ENCODE results near the gene POLR2L. TPM values are rescaled to one million over a fixed set of nuclear protein-coding genes. Genes with fewer than 3 reads are reported as not detected.

POLR2L gene
- total and polyA plus RNA-seq, 2 of the 13 experiments (the other 11 are each of a cell fraction or from before 2014, with no cell fraction given) = 104 to 114 TPM

GRCh38 chr11:849951-850774 lies 7.8 kb upstream of the POLR2L start (continued):
- TF ChIP-seq ZNF275 (CRISPR knock-in tag; IDR thresholded peaks at IDR 0.05; ENCODE audit: borderline replicate concordance) (no peak), YY1 (IDR thresholded peaks at IDR 0.05; ENCODE audit: insufficient read depth, insufficient replicate concordance, low read depth, low read length) (no peak), TRIM24 (CRISPR knock-in tag; IDR thresholded peaks at IDR 0.05) (no peak)

GRCh38 chr11:849104-849824 lies 6.9 kb upstream of the POLR2L start:
- in situ Hi-C loops (cut with HindIII; ENCODE audit: extremely low pct_ligation_motif_present, low pct_unique_long_range_greater_than_20kb) (no loop called here), intact Hi-C loops (cut with micrococcal nuclease; ENCODE audit: unreplicated experiment) (no loop called here)
- Histone ChIP-seq H2AFZ (ENCODE audit: low read length) (no peak overlapping the region), H3K4me1 (ENCODE audit: insufficient read depth, low read length) (peaks cover 19% of the 10 kb centered on the region), H4K20me1 (ENCODE audit: insufficient read depth, low read length) (0 out of 2 replicates have a peak, but pooled peaks cover 4% of the 10 kb centered on the region), H3K79me2 (ENCODE audit: insufficient read depth, low read length) (no peaks in the 10 kb centered on the region), H3K27me3 (ENCODE audit: control insufficient read depth in 1 of 2, insufficient read depth in 2 of 2, low read length in 2 of 2) (no peaks in the 10 kb centered on the region), H3K4me2 (ENCODE audit: low read depth, low read length) (no peak overlapping the region), H3K9ac (ENCODE audit: insufficient read depth, low read depth, low read length) (no peak overlapping the region), H3K27ac (ENCODE audit: extremely low read length, insufficient read depth, low read length) (no peak overlapping the region), H3K36me3 (replicated peaks in 1 of 2; ENCODE audit: control insufficient read depth in 1 of 2, insufficient read depth in 2 of 2, low read length in 2 of 2) (no peaks in the 10 kb centered on the region; a peak in 2 of 5 replicates), H3K4me3 (replicated peaks in 1 of 3; ENCODE audit: insufficient read depth in 1 of 3, low read depth in 2 of 3, low read length in 3 of 3) (no peak overlapping the region), H3K9me3 (ENCODE audit: low read length) (no peaks in the 10 kb centered on the region)
- ChIA-PET POLR2A (no interaction called here), CTCF (ENCODE audit: low intra/inter-chr PET ratio, low total read pairs) (interaction anchor here (2.1 kb wide), 1 partner anchor 202 kb away, joined by 8 read pairs; no protein-coding TSS in a partner anchor)
- FAIRE-seq (no peak), ATAC-seq (no peak), DNase-seq (ENCODE audit: low spot score) (no peak)
- WGBS (ENCODE audit: low lambda C conversion rate) = 98% methylated on average over 54 of the region's 71 CpGs
- no TSS peak for BruUV-seq (replicated peaks)
- TF ChIP-seq MTA1 (CRISPR knock-in tag; IDR thresholded peaks at IDR 0.05; ENCODE audit: borderline replicate concordance) (no peak), ATF3 (CRISPR knock-in tag; IDR thresholded peaks at IDR 0.05) (no peak), SIN3B (IDR thresholded peaks at IDR 0.05; ENCODE audit: low read length) (no peak), YEATS4 (CRISPR knock-in tag; IDR thresholded peaks at IDR 0.05; ENCODE audit: borderline replicate concordance) (no peak), ZNF264 (CRISPR knock-in tag; IDR thresholded peaks at IDR 0.05) (no peak), AGO2 (optimal IDR thresholded peaks at IDR 0.05; ENCODE audit: low read depth, low read length) (peak; percentile 32)
